NCI-H2196 (cell line): ENCODE measurements around the gene PFN3.
"Not testable (repeated sequence)": the region's sequence is repeated elsewhere in the genome, so short reads cannot be mapped to it uniquely, and the experiment has no call there.

ENCODE experiments used
- DNase-seq: peaks from one replicate; lab custom pipeline; 2025; ENCODE audit not compliant: unreplicated experiment; lab: John Stamatoyannopoulos, UW

PFN3 gene

DNA sequence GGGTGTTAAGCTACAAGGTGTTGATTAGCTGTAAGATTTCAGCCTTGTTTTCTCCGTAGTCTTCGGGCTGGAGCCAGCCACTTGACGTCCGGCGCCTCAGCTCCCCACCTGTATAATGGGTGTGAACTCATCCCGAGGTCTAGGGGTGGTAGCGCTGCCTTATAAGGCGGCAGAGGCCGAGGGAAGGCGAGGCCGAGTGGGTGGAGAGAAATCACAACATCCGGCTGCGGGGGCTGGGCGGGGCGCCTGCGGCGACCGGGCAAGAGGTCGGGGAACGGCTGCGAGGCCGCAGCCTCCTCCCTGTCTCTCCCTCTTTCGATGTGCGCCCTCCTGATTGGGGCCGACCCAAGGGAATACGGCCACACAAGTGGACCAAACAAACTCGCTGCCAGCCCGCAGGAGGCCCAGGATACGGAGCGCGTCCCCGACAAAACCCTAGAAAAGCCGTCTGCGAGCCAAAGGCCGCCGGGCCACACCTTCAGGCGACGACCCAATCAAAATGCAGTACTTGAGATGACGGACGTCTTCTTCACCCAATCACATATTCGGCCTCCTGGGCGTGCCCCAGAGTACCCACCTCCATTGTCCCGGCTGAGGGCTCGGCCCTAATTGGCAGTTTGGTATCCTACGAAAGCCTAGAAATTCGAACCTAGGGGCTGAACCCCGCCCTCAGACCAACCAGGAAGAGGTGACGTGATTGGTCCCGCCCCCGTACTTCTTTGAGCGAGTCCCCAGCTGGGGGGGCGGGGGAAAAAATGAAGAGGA is 25.5 kb upstream of the PFN3 start:
- DNase-seq: peak; percentile 100

GRCh38 chr5:177425196-177425800 is 24.8 kb upstream of the PFN3 start:
- no peak for DNase-seq

DNA sequence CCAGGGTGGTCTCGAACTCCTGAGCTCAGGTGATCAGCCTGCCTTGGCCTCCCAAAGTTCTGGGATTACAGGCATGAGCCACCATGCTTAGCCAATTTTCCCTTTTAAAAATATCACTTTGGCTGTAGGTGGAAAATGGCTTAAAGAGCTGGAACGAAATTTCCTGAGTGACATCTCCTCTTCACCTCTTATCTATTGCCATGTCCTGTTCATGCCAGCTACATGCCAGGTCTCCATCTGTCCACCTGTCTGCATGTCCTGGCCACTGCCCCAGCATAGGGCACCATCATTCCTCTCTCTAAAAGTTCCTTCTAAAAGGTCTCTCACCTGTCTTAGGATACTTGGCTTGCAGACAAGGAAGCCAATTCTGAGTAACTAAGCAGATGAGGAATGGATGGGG is 23.2 kb upstream of the PFN3 start:
- no peak for DNase-seq

- no peak for DNase-seq
Observed at GRCh38 chr5:177421062-177421798, 20.8 kb upstream of the PFN3 start.

- DNase-seq: not testable (repeated sequence)
Observed at GRCh38 chr5:177420472-177420871, 20.0 kb upstream of the PFN3 start.

DNA sequence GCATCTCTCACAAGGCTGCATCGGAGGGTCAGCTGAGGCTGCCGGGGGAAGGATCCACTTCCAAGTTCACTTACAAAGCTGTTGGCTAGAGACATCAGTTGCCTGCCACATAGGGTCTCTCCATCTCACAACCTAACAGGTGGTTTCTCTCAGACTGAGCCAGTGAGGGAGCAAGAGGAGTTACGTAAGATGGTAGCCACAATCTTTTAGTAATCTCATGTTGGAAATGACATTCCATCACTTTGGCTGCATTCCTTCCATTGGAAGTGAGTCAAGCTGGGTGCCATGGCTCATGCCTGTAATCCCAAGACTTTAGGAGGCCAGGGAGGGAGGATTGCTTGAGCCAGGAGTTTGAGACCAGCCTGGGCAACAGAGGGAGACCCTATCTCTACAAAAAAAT is 18.6 kb upstream of the PFN3 start:
- no peak for DNase-seq

DNA sequence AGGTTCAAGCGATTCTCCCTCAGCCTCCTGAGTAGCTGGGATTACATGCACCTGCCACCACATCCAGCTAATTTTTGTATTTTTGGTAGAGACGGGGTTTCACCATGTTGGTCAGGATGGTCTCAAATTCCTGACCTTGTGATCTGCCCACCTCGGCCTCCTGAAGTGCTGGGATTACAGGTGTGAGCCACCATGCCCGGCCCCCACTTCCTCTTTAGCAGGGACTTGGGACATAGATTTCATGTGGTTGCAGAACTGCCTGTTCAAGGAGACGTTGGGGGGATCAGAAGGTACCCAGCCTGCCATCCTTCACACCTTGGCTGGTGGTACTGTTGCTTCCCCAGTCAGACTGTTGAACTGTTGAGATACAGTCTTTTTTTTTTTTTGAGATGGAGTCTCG is 16.6 kb upstream of the PFN3 start:
- not testable (repeated sequence) for DNase-seq

DNA sequence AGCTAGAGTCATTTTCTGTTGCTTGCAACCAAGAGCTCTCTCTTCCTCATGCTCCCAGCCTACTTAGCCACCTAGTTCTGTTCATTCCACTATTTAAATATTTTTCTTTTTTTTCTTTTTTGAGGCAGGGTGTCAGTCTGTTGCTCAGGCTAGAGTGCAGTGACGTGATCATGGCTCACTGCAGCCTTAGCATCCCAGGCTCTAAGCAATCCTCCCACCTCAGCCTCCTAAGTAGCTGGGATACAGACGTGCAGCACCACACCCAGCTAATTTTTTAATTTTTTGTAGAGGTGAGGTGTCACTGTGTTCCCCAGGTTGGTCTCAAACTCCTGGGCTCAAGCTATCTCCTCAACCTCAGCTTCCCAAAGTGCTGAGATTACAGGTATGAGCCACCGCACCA is 14.0 kb upstream of the PFN3 start:
- no peak for DNase-seq

GRCh38 chr5:177412603-177413233 is 12.3 kb upstream of the PFN3 start:
- no peak for DNase-seq

GRCh38 chr5:177410575-177410974 is 10.1 kb upstream of the PFN3 start:
- no peak for DNase-seq

- DNase-seq: no peak
Observed at GRCh38 chr5:177409043-177409801, 8.8 kb upstream of the PFN3 start, which contains the start of gene F12. F12 (minus strand) TSS chr5:177409564; CDS start chr5:177409527, 37 bp downstream.

GRCh38 chr5:177405805-177406204 is 5.3 kb upstream of the PFN3 start:
- no peak for DNase-seq

GRCh38 chr5:177405312-177405711 is 4.9 kb upstream of the PFN3 start:
- no peak for DNase-seq

GRCh38 chr5:177404641-177405179 is 4.2 kb upstream of the PFN3 start:
- peak; percentile 27 for DNase-seq

GRCh38 chr5:177403792-177404640 is 3.6 kb upstream of the PFN3 start:
- DNase-seq: peak; percentile 78

GRCh38 chr5:177403102-177403791 is 2.8 kb upstream of the PFN3 start:
- peak; percentile 52 for DNase-seq

DNA sequence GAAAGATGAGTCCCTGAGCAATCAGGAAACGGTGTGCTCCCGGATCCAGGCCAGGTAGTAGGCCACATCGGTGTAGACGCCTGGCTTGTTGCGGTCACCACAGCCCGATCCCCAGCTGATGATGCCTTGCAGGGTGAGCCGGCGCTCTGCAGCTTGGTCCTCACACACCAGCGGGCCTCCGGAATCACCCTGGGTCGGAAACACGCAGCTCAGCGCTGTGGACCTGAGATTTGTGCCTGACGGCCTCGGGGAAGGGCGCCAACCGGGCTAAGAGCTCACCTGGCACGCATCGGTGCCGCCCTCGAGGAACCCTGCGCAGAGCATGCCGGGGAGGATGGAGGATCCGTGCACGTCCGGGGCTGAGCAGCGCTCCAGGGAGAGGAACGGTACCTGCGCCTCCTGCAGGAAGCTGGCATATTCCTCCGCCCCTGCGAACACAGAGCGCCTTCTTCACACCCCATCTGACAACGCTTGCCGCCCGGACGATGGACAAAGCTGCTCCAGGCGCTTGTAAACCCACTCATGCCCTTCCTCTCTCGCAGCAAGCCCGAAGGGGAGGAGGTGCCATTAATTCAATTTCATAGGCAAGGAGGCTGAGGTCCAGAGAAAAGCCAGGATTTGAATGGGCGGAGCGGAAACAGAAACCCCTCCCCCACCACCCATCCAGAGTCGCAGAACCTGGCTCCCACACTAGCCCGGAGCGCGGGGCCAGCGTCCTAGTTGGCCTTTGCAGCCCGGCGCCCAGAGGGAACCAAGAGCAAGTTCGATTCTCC is 2.0 kb upstream of the PFN3 start:
- DNase-seq: peak; percentile 89

- DNase-seq: no peak
Observed at GRCh38 chr5:177397875-177398390, 2.5 kb downstream of the PFN3 start.
